Measurements from ENCODE around the gene CELF4.

DNA sequence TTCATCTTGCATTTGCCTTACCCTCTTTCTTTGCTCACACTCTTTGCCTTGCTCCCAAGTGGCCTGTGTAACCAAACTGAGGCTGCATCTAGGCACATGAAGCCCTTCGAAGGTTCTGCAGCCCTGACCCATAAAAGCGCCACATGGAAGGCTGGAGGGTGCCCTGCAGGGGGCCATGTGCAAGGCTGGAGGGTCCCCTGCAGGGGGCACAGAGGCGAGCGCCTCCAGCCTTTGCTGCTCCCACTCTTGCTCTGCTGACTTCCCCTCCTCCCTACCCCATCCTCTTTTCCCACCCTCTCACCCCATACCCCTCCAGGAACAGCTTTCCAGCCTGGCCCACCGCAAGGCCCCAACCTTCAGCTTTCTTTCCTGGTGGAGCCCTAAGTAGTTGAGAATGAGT lies 317.3 kb downstream of the CELF4 start:
- TF ChIP-seq, protein P1, sequence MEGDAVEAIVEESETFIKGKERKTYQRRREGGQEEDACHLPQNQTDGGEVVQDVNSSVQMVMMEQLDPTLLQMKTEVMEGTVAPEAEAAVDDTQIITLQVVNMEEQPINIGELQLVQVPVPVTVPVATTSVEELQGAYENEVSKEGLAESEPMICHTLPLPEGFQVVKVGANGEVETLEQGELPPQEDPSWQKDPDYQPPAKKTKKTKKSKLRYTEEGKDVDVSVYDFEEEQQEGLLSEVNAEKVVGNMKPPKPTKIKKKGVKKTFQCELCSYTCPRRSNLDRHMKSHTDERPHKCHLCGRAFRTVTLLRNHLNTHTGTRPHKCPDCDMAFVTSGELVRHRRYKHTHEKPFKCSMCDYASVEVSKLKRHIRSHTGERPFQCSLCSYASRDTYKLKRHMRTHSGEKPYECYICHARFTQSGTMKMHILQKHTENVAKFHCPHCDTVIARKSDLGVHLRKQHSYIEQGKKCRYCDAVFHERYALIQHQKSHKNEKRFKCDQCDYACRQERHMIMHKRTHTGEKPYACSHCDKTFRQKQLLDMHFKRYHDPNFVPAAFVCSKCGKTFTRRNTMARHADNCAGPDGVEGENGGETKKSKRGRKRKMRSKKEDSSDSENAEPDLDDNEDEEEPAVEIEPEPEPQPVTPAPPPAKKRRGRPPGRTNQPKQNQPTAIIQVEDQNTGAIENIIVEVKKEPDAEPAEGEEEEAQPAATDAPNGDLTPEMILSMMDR (IDR thresholded peaks at IDR 0.05), result no peak
- TF ChIP-seq POLR2A (IDR thresholded peaks at IDR 0.05), result no peak

Data from lower leg skin (tissue), 3 donors.